Limb (tissue), 2 donors: ENCODE measurements around the gene AHCTF1.

Source experiments
- DNase-seq, 2 donors: peaks; one replicate each; pipeline ENCODE4 v3.0.0-alpha.2; 2016; ENCODE audit errors: extremely low spot score in 2 of 2

AHCTF1 gene

DNA sequence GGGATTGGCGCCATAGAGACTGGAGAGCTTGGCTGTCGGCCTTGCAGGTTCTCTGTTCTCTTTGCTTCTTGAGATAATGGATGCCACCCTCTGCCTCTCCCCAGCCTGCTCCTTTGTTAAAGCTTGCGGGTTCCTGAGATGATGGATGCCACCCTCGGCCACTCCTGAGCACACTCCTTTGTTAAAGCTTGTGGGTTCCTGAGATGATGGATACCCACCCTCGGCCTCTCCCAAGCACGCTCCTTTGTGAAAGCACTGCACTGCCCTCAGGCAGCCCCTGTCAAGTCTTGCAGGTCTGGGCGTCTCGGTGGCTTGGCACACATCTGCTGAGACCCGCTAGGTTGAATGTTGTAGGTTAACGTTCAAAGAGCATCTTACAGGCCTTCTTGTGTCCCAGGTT is 131.0 kb downstream of the AHCTF1 start:
- no peak for DNase-seq

DNA sequence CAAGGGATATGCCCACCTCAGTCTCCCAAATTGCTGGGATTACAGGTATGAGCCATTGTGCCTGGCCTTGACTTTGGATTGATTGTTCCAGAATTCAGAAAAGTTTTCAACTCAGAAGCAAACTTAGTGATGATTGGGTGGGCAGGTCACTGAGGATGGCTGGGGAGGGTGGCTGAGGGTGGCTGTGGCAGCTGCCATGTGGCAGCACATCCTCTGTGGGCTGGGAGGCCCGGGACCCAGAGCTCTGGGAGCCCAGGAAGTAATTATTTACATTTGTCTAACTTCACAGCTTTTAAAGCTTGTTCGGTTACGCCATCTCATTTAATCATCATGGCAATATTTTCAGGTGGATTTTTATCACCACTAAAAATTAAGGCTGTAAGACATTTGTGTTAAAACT is 131.4 kb downstream of the AHCTF1 start:
- no peak for DNase-seq

DNA sequence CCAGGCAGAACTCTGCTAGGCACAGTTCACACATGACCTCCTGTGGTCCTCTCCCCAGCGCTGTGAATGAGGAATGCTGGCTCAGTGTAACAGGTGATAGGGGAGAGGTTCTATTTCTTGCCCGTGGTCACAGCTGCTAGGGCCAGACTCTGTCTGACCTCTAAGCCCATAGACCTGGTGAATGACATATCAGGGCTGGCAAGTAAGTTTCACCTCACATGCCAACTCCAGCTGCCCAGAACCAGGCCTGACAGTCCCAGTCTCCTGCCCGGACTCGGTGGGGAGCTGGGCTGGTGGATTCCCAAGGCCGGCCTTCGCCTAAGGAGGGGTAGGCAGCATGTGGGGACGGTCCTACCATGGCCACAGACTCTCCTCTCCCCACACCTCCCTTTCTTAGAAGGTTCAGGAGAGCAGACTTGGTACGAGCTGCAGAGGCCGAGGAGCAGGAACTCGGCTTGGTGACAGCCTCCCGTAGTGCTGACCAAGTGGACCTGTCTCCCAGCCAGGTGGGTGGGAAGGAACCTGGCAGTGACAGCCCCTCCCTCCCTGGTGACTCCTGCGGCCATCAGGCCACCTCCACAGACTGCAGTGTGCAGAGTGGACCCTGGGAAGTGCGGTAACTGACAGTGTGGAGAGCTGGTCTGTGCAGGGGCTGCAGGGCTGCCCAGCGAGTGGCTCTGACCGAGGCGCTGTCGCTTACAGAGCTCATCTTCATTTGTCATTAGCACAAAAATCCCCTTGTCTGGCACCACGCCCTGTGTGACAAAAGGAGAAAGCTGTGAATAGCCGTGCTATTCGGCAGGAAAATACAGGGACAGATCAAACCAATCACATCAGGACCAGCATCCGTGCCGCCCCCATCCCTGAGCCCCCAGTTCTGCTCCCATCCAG is 132.9 kb downstream of the AHCTF1 start:
- DNase-seq, result no peak

DNA sequence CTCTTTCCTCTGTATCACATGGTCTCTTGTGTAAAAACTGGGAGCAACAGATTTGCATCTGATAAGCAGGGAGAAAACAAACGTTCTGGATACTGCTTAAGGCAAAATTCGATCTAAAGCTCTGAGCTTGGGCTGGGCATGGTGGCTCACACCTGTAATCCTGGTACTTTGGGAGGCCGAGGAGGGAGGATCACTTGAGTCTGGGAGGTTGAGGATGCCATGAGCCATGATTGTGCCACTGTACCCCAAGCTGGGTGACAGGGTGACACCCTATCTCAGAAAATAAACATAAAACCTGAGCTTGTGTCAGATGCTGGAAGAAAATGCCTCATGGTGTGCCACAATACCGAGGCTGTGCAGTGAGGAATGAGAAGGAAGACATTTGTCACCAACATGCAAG is 133.6 kb downstream of the AHCTF1 start:
- no peak for DNase-seq

DNA sequence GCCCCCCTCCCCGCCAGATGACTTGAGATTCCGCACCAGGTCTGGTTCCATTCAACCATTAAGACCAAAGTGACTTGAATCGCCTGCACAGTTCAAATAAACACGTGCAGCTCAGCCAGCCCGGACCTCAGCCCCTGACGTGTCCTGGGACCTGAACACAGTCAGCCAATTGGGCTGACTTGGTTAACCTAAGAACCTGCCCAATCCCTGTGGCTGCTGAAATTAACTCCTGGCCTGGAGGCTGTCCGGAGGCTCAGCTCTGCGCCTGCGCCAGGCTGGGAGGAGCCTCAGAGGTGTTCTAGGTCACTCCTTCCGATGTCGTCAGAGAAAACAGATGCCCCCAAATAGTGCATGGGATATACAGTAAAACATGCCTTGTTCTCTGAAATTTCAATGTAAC is 134.2 kb downstream of the AHCTF1 start:
- DNase-seq, result no peak

DNA sequence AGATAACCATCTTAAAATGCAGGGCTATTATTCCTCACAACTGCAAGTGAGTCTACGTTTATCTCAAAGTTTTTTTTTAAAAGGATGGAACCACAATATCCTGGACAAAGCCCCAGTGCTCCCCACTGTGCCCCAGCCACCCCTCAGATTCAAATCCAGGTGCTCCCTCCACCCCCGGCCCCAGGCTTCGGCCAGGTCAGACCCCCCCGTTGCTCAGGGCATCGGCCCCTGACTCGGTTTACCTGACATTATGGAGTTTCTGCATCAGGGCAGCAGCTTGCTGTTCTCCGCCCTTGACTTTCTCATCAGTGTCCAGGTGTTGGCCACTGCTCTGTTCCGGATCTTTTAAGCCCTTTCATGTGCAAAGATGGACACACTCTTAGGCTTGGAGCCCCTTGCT is 134.6 kb downstream of the AHCTF1 start:
- no peak for DNase-seq

DNA sequence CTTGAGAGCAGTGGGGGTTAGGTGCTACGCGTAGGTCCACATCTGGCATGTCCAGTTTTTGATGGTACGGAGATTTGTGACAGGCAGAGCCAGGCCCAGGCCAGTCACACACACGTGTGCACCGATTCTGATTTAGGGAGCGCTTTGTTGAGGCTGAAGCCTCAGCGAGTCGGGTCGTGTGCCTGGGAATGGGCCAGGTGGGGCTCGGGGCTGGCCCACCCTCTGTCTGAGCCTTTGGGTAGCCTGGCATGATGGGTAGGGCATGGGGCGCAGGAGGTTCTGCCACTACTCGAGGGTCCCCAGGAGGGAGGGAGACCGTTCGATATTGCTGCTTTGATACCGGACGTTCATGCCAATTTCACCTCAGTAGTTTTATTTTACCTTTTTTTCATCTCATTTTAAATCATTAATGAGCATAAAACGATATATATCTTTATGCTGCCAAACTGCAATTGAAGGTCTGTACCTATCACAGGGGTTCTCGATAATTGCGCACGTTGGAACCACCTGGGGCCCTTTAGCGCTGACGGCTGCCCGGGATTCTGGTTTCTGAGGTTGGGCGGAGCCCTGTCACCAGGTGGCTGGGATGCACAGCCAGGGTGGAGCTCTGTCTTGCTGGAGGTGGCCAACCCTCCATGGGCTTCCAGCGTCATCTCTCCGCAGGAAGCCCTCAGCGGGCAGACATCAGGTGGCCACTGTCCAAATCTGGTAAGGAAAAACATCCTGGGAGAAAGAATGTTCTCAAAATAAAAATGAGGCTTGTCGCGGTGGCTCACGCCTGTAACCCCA is 135.6 kb downstream of the AHCTF1 start:
- no peak for DNase-seq

DNA sequence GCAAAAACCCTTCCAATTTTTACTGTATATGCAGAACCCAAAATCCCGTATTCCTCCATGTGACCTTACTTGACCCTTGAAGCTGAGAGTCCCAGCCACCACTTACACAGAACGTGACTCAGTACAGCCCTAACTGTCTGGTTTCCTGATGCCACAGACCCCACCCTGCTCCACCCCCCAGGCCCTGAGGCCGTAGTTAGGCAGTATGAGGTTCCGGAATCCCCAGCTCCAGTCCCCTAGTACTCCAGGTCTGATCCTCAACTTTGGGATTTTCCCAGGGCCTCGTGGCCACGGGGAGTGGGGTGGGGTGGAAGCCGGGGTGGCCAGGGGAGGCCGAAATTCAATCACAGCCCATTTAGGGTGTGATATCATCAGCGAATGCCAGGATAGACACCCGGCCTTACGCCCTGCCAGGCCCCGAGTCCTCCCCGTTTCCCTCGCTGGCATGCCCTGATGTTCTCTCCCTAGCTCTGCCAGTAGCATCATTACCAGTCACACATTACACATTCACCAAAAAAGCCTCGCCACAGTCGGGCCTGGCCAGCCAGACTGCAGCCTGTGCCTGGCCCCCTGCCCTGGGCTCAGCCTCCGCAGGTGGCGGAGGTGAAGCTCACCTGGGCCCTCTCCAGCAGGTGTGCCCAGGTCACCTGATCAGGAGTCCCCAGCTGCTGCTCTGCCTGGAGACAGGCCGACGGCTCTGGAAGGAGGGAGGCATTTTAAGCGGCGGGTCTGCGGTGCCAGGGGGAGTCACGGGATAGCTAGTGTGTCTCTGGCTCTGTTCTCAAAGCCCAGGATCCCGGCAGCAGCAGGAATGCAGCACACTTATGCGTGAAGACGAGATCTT is 136.7 kb downstream of the AHCTF1 start:
- no peak for DNase-seq

DNA sequence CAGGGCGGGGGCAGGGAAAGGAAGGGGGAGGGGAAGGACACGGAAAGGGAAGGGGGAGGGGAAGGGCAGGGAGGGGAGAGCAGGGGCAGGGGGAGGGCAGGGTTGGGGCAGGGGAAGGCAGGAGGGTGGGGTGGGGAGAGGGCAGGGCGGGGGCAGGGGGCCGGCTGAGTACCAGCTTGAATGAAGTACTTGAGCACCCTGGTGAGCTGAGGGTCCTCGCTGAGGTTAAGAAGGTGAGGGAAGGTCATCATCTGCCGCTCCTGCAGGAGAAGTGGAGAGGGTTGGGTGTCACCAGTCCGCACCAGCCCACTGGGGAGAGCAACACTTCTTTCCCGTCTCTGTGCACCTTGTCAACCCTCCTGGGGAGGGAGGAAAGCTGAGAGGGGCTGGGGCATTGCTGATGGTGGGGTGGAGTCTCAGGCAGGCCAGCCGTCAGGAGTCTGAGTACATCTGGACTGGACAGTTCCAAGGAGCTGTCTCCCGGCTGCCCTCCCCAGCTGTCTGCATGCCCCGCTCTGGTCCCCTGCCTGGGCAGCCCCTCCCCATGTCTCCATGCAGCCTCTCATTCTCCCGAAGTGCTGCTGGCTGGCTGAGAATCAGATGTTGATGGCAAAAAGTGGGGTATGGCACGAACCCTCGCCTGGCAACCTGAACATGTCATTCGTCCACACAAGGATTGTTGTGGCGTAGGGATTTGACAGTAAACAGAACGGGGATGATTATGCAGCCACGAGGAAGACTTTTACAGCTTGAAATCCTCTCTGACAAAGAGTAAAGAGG is 137.5 kb downstream of the AHCTF1 start:
- DNase-seq, result no peak

DNA sequence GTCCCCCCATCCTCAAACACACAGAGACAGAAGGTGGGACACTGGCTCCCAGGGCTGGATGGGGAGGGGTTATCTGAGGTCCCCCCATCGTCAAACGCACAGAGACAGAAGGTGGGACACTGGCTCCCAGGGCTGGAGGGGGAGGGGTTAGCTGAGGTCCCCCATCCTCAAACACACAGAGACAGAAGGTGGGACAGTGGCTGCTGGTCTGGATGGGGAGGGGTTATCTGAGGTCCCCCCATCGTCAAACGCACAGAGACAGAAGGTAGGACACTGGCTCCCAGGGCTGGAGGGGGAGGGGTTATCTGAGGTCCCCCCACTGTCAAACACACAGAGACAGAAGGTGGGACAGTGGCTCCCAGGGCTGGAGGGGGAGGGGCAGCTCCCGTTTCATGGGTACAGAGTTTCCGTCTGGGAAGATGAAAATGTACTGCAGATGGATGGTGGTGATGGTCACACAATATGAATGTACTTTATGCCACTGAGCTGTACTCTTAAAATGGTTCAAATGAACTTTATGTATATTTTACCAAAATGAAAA is 138.3 kb downstream of the AHCTF1 start:
- no peak for DNase-seq

DNA sequence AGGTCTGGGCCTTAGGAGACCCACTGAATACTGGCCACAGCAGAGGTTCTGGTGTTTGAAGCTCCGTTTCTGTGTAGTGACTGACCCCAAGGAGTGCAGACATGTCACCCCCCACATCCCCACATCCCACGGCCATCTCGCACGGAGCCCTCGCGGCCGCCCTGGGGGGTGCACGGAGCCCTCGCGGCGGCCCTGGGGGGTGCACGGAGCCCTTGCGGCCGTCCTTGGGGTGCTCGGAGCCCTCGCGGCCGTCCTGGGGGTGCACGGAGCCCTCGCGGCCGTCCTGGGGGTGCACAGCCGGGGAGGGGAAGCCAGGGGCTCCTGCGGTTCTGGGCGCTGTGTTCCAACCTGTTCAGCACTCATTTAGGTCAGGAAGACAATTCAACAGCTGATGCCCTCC is 139.1 kb downstream of the AHCTF1 start:
- no peak for DNase-seq

DNA sequence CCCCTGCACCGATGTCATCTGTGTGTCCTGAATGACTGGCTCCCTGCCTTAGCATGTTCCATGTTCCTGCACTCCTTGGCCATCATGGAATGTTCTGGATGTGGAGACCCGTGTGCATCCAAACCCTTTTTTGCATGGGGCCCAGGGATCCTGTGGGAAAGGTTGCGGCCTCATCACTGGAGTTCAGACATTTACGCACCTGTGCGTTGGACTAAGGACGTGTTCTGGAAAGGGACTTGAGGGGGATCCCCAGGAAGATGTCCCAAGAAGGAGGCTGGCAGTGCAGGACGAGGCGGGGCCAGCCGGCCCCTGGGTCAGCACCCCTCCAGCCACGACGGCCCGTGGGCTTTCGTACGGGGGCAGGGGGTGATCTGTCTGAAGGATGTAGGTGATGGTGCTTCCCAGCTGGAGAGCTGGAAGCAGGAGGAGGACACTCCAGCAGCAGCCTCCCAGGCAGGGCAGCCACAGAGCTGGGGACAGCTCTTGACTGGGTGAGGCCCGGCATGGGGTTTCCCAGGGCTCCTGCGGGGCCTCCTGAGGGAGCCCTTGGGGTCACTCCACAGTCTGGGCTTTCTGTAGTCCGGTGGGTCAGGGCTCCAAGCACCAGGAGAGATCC is 140.3 kb downstream of the AHCTF1 start:
- no peak for DNase-seq

DNA sequence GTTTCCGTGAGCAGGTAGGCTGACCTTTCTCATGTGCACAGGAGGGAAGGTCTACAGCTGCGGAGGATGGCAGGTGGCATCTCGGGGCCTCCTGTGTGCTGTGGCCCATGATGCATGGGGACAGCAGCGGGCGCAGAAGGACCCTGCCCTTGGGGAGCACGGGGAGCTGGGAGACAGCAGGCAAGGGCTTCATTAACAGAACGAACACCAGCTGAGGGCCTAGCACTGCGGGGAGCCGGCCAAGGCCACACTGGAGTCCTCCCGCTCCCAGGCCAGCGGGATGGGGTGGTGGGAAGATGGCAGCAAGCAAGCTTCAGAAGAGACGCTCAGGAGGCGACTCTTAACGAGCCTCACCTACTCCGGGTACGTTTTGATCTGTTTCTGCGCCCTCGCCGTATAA is 140.9 kb downstream of the AHCTF1 start:
- DNase-seq, result no peak

DNA sequence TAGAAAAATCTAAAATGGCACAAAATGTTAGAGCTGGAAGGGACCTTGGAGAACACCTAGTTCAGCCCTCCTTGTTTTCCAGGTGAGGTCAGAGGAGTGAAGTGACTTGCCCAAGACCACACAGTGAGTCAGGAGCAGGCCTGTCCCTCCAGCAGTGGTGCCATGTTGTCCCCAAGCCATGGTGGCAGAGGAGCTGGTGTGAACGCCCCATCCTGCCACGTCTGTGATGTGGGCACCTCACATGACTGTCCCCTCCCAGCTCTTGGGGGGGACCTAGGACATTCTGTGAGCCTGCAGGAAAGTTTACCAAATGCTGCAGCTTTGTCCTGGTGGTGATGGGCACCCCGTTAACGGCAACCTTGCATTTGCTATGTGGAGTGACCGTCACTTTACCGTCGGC is 141.4 kb downstream of the AHCTF1 start:
- no peak for DNase-seq

DNA sequence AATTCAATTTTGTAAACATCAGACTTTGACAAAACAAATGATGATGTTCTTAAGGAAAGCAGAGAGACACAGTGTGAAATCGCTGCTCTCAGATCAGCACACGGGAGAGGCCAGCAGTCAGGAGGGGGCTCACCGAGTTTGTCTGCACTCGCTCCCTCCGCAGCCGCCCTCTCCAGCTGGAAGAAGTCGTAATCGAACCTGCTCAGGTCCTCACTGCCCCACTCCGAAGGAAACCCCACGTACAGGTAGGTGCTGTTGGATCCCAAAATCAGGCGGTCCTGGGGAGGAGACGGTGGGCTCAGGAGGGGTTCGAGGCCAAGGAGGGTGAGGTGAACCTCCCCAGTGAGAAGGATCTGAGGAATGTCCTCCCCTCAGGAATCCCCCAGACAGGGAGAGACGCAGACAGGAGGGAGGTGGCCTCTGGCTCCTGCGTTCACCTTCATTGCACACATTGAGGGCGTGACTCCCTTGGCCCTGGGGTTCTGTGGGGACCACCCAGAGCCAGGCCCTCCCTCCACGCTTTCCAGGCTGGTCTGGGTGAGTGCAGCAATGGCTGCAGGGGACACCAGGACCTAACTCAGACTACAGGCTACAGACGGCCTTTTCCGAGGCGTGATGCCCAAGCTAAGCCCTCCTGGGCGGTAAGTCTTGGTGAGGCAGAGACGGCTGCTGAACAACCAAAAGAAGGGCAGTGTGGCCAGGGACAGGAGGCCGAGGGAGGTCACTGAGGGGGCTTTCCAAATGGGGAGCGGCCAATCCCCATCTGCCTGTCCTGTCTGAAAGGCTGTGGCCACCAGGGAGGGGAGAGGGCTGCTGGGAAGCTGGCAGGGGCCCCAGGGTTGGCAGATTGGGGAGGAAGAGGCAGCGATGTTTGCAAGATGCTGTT is 142.1 kb downstream of the AHCTF1 start:
- no peak for DNase-seq
